Measurements from ENCODE around the gene AFAP1L2.
A peak's percentile ranks its signal among the peaks of the same experiment; 100 is the strongest.
"Not testable (repeated sequence)": the region's sequence is repeated elsewhere in the genome, so short reads cannot be mapped to it uniquely, and the experiment has no call there.

AFAP1L2 gene

DNA sequence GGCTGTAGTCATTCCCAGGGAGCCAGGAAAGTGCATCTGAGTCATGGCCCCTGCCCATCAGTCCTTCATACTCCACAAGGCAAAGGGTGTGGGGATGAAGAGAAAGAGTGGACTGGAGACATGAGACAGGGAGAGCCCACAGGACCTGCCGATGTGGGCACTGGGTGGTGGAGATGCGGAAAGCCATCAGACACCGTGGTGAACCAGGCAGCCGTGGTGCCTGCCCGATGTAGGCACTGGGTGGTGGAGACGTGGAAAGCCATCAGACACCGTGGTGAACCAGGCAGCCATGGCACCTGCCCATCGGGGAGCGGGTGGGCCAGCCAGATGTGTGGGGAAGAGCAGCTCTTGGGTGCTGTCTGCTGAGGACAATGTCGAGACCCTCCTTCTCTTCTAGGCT, 58.6 kb downstream of the AFAP1L2 start:
- Histone ChIP-seq H3K27me3 (ENCODE audit: insufficient read depth, low read length) (no peaks in the 10 kb centered on the region), H3K4me1 (ENCODE audit: insufficient read depth, low read length) (peaks cover 22% of the 10 kb centered on the region), H3K4me3 (ENCODE audit: low read length) (no peak overlapping the region), H3K9me3 (ENCODE audit: low read length) (no peaks in the 10 kb centered on the region), H2AFZ (ENCODE audit: low read depth, low read length) (no peak overlapping the region), H3K36me3 (ENCODE audit: insufficient read depth, low read length) (no peaks in the 10 kb centered on the region)

DNA sequence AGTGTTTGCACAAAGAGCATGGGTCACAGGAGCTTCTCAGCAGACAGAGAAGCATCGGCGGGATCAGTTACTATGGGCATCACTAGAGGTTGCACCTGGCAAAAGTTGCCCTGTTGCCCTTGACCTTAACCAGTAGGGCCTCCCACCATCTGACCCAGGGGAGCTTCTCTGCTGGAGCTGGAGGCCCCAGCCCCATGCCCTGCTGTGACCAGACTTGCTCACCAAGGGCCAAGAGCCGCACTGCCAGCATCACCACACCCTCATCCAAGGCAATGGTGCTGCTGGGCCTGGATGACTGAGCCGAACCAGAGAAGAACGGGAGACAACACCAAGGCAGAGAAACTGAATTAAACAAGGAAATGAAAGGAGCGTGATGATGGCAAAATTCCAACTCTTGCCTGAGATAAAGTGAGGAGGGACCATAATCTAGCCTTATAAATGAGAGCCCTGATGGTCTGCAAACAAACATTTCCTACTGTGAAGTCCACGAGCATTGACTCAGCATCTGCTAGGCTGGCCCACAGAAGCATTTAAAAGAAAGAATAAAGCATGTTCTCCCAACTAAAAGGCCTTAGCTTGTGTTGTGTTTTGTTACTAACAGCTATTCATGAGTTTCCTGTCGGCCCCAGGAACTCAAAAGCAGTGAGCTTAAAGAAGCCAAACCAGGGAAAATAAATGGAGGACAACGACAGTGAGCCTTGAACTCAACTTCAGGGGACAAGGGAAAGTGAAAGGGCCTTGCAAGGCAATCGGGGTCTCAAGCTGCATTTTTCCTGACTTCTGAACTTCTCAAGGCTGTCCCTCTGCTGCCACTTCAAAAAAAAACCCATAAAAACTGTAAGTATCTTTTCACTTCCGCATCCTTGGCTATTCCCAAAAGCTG, 60.4 kb downstream of the AFAP1L2 start:
- H3K4me1 ChIP-seq (ENCODE audit: insufficient read depth, low read length): peaks cover 11% of the 10 kb centered on the region
- H3K4me3 ChIP-seq (ENCODE audit: low read length): no peak overlapping the region
- no peaks in the 10 kb centered on the region for H3K9me3 ChIP-seq (ENCODE audit: low read length)
- peak overlapping the region; percentile 36 for H2AFZ ChIP-seq (ENCODE audit: low read depth, low read length)
- no peaks in the 10 kb centered on the region for H3K36me3 ChIP-seq (ENCODE audit: insufficient read depth, low read length)
- no peaks in the 10 kb centered on the region for H3K27me3 ChIP-seq (ENCODE audit: insufficient read depth, low read length)

DNA sequence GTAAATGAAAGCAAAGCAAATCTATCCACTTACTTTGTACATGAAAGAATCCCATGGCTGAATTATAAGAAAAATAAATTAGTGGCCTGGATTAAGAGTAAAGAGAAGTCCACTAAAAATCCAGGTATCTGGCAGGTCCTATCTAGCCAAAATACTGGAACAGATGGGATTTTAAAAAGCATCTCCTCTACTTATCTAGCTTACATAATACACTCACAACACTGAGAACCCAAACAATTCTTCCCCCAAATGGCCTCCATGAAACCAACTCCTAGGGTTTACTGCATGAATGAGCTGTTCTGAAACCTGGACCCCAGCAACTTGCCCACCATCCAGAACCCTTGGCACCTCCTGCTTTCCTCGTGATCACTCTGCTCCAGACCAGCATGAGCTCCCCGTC, 61.3 kb downstream of the AFAP1L2 start:
- Histone ChIP-seq H3K36me3 (ENCODE audit: insufficient read depth, low read length) (no peaks in the 10 kb centered on the region), H3K4me1 (ENCODE audit: insufficient read depth, low read length) (peaks cover 14% of the 10 kb centered on the region), H3K4me3 (ENCODE audit: low read length) (no peak overlapping the region), H3K27me3 (ENCODE audit: insufficient read depth, low read length) (no peaks in the 10 kb centered on the region), H2AFZ (ENCODE audit: low read depth, low read length) (no peak overlapping the region), H3K9me3 (ENCODE audit: low read length) (no peaks in the 10 kb centered on the region)

DNA sequence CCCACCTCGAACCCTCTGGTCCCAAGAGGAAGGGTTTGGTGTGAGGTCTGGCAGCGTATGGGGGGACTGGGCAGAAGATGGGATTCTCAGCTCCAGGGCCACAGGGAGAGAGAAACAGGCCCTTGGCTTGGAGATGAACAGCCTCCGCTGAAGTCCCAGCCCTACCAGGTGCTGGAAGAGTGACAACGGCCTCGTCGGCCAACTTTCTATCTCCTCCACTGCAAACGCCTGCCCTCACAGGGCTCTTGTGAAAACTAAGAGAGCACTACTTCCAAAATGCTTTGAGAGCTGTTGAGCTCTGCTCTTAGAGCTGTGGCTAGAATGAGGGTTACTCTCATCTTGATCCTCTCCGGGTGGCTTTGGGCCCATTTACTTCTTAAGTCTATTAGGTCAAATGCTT, 63.5 kb downstream of the AFAP1L2 start:
- Histone ChIP-seq H3K4me1 (ENCODE audit: insufficient read depth, low read length) (peaks cover 22% of the 10 kb centered on the region), H3K36me3 (ENCODE audit: insufficient read depth, low read length) (no peaks in the 10 kb centered on the region), H3K4me3 (ENCODE audit: low read length) (no peak overlapping the region), H2AFZ (ENCODE audit: low read depth, low read length) (no peak overlapping the region), H3K9me3 (ENCODE audit: low read length) (no peaks in the 10 kb centered on the region), H3K27me3 (ENCODE audit: insufficient read depth, low read length) (no peaks in the 10 kb centered on the region)

GRCh38 chr10:114337510-114338462, 66.5 kb downstream of the AFAP1L2 start:
- Histone ChIP-seq H3K4me3 (ENCODE audit: low read length) (no peak overlapping the region), H2AFZ (ENCODE audit: low read depth, low read length) (peak overlapping the region; percentile 21), H3K36me3 (ENCODE audit: insufficient read depth, low read length) (no peaks in the 10 kb centered on the region), H3K9me3 (ENCODE audit: low read length) (no peaks in the 10 kb centered on the region), H3K27me3 (ENCODE audit: insufficient read depth, low read length) (no peaks in the 10 kb centered on the region), H3K4me1 (ENCODE audit: insufficient read depth, low read length) (peaks cover 15% of the 10 kb centered on the region)

- no peaks in the 10 kb centered on the region for H3K9me3 ChIP-seq (ENCODE audit: low read length)
- H2AFZ ChIP-seq (ENCODE audit: low read depth, low read length): no peak overlapping the region
- no peaks in the 10 kb centered on the region for H3K36me3 ChIP-seq (ENCODE audit: insufficient read depth, low read length)
- H3K27me3 ChIP-seq (ENCODE audit: insufficient read depth, low read length): no peaks in the 10 kb centered on the region
- H3K4me3 ChIP-seq (ENCODE audit: low read length): no peak overlapping the region
- H3K4me1 ChIP-seq (ENCODE audit: insufficient read depth, low read length): peaks cover 15% of the 10 kb centered on the region
These were observed 67.3 kb downstream of the AFAP1L2 start for GRCh38 chr10:114336823-114337509.

DNA sequence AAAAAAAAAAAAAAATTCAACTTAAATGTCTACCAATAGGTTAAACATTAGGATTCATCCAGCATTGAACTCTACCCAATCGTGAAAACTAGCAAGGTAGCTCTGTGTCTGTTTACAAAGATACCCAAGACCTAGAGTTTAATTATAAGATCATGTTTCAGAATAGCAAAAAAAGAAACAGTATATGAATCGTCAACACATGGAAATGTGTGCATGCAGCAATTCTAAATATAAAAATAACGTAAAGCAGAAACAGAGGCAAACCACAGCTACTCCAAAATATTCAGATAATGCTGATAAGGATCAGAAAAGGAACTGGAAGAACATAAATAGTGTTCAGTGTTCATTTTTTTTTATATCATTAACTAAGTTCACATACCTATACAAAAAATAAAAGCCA, 68.7 kb downstream of the AFAP1L2 start:
- H3K9me3 ChIP-seq (ENCODE audit: low read length): no peaks in the 10 kb centered on the region
- H3K27me3 ChIP-seq (ENCODE audit: insufficient read depth, low read length): no peaks in the 10 kb centered on the region
- H3K4me3 ChIP-seq (ENCODE audit: low read length): no peak overlapping the region

GRCh38 chr10:114334301-114334700, 70.0 kb downstream of the AFAP1L2 start:
- H3K27me3 ChIP-seq (ENCODE audit: insufficient read depth, low read length): no peaks in the 10 kb centered on the region
- H3K36me3 ChIP-seq (ENCODE audit: insufficient read depth, low read length): no peaks in the 10 kb centered on the region
- no peak overlapping the region for H2AFZ ChIP-seq (ENCODE audit: low read depth, low read length)
- no peak overlapping the region for H3K4me3 ChIP-seq (ENCODE audit: low read length)
- H3K4me1 ChIP-seq (ENCODE audit: insufficient read depth, low read length): peaks cover 15% of the 10 kb centered on the region
- no peaks in the 10 kb centered on the region for H3K9me3 ChIP-seq (ENCODE audit: low read length)

More for the DNA sequence above, 68.7 kb downstream of the AFAP1L2 start:
- no peaks in the 10 kb centered on the region for H3K36me3 ChIP-seq (ENCODE audit: insufficient read depth, low read length)
- peaks cover 15% of the 10 kb centered on the region for H3K4me1 ChIP-seq (ENCODE audit: insufficient read depth, low read length)
- H2AFZ ChIP-seq (ENCODE audit: low read depth, low read length): no peak overlapping the region

GRCh38 chr10:114333441-114333840, 70.9 kb downstream of the AFAP1L2 start:
- H2AFZ ChIP-seq (ENCODE audit: low read depth, low read length); H3K36me3 ChIP-seq (ENCODE audit: insufficient read depth, low read length); H3K9me3 ChIP-seq (ENCODE audit: low read length); H3K27me3 ChIP-seq (ENCODE audit: insufficient read depth, low read length); H3K4me3 ChIP-seq (ENCODE audit: low read length): not testable (repeated sequence)
- peaks cover 15% of the 10 kb centered on the region for H3K4me1 ChIP-seq (ENCODE audit: insufficient read depth, low read length)

DNA sequence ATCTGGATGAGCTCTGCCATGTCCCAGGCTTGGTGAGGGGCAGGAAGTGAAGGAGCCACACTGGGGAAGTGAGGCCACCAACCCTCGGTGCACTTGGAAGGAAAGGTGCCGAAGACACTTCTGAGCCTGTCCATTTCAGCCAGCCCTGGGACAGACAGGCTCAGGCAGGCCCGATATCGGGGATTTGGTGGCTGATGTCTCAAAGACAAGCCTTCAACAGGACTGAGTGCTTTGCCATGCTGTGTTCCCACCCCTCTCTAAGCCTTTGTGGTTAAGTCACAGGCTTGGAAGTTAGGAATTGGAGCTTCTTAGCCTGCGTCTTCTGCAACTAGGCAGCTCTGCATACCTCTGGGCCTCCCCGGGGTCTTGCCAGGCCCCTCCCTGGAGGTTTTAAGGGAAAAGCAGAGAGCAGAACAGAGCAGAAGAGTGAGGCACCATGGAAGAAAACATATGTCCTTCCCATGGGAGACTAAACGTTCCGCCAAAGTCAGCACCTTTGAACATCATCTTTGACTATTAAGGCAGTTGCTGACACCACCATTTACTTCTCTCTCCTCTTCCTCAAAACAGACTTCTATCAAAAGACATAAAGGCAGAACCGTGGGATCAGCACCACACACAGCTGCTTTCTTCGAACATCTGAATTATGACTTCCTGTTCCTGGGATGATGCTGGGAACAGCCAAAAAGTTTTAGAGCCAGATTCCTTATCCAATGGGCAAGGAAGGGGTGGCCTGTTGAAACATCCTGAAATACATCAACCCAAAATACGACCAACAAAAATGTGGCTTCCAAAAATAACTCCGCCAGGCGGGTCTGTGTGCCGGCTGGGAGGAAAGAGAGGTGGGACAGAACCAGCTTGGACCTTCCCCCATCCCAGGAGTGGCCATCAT, 71.8 kb downstream of the AFAP1L2 start:
- H2AFZ ChIP-seq (ENCODE audit: low read depth, low read length): no peak overlapping the region
- no peaks in the 10 kb centered on the region for H3K9me3 ChIP-seq (ENCODE audit: low read length)
- no peaks in the 10 kb centered on the region for H3K36me3 ChIP-seq (ENCODE audit: insufficient read depth, low read length)

GRCh38 chr10:114329634-114330365, 74.5 kb downstream of the AFAP1L2 start:
- Histone ChIP-seq H3K36me3 (ENCODE audit: insufficient read depth, low read length) (no peaks in the 10 kb centered on the region), H3K4me1 (ENCODE audit: insufficient read depth, low read length) (no peaks in the 10 kb centered on the region), H3K4me3 (ENCODE audit: low read length) (no peak overlapping the region), H3K27me3 (ENCODE audit: insufficient read depth, low read length) (no peaks in the 10 kb centered on the region), H3K9me3 (ENCODE audit: low read length) (no peaks in the 10 kb centered on the region), H2AFZ (ENCODE audit: low read depth, low read length) (no peak overlapping the region)

More for the DNA sequence above, 71.8 kb downstream of the AFAP1L2 start:
- Histone ChIP-seq H3K4me1 (ENCODE audit: insufficient read depth, low read length) (peaks cover 8% of the 10 kb centered on the region), H3K4me3 (ENCODE audit: low read length) (no peak overlapping the region), H3K27me3 (ENCODE audit: insufficient read depth, low read length) (no peaks in the 10 kb centered on the region)
